Mesenchymal stem cell (in vitro differentiated cells and primary cell): ENCODE results near the gene BOD1.
A peak's percentile ranks its signal among the peaks of the same experiment; 100 is the strongest.

Experiments used
- DNase-seq: peaks from one replicate; pipeline ENCODE4 v3.0.0-alpha.2; 2013
- H2AFZ ChIP-seq: one replicate; pipeline ENCODE4 v1.6.1; 2013; ENCODE audit warnings: low read depth, mild to moderate bottlenecking, control low read depth, inconsistent platforms, low read length, moderate library complexity
- H2AK5ac ChIP-seq: 2 replicates; pipeline ENCODE4 v1.6.1; 2013; ENCODE audit warnings: low read length, moderate library complexity, mild to moderate bottlenecking, inconsistent platforms; ENCODE audit not compliant: severe bottlenecking
- H2BK120ac ChIP-seq: one replicate; pipeline ENCODE4 v1.6.1; 2013; ENCODE audit warnings: low read depth, mild to moderate bottlenecking, inconsistent platforms, low read length, moderate library complexity
- H2BK12ac ChIP-seq, 2 experiments: one replicate each; pipeline ENCODE4 v1.6.1; 2013; ENCODE audit warnings: inconsistent platforms in 2 of 2, low read length in 2 of 2, mild to moderate bottlenecking in 2 of 2, moderate library complexity in 2 of 2, control low read depth in 1 of 2
- H2BK15ac ChIP-seq: one replicate; pipeline ENCODE4 v1.6.1; 2013; ENCODE audit warnings: mild to moderate bottlenecking, low read depth, inconsistent platforms; ENCODE audit not compliant: poor library complexity, severe bottlenecking
- H2BK5ac ChIP-seq: 2 replicates; pipeline ENCODE4 v1.6.1; 2013; ENCODE audit warnings: low read depth, mild to moderate bottlenecking, low read length, control low read depth, inconsistent platforms; ENCODE audit not compliant: poor library complexity, severe bottlenecking
- H3K14ac ChIP-seq, 2 experiments: one replicate each; pipeline ENCODE4 v1.6.1; 2013; ENCODE audit warnings: inconsistent platforms in 2 of 2, low read length in 2 of 2, control low read depth in 1 of 2, mild to moderate bottlenecking in 1 of 2, moderate library complexity in 1 of 2
- H3K18ac ChIP-seq, 2 experiments: one replicate each; pipeline ENCODE4 v1.6.1; 2013; ENCODE audit warnings: inconsistent platforms in 2 of 2, low read length in 2 of 2, control low read depth in 1 of 2, low read depth in 1 of 2, mild to moderate bottlenecking in 1 of 2
- H3K23ac ChIP-seq, 2 experiments: one replicate each; pipeline ENCODE4 v1.6.1; 2013; ENCODE audit warnings: inconsistent platforms in 2 of 2, low read length in 2 of 2, mild to moderate bottlenecking in 2 of 2, moderate library complexity in 2 of 2, control low read depth in 1 of 2
- H3K27ac ChIP-seq: 2 replicates; pipeline ENCODE4 v1.5.1; 2013; ENCODE audit warnings: mild to moderate bottlenecking, moderate library complexity, low read length, control low read depth, inconsistent platforms; ENCODE audit not compliant: poor library complexity, severe bottlenecking
- H3K27me3 ChIP-seq, 2 experiments: 2 replicates each; pipeline versions ENCODE4 v1.6.1 to v1.7.0; 2013; ENCODE audit warnings: low read length in 2 of 2, mild to moderate bottlenecking in 2 of 2, moderate library complexity in 2 of 2, control low read depth in 1 of 2, inconsistent platforms in 1 of 2; ENCODE audit not compliant: control insufficient read depth in 1 of 2, insufficient read depth in 1 of 2
- H3K36me3 ChIP-seq, 2 experiments: 2 replicates each; pipeline versions ENCODE4 v1.6.1 to v1.7.0; 2013; ENCODE audit warnings: low read length in 2 of 2, control low read depth in 1 of 2, inconsistent platforms in 1 of 2, low read depth in 1 of 2, mild to moderate bottlenecking in 1 of 2; ENCODE audit not compliant: insufficient read depth in 2 of 2, control insufficient read depth in 1 of 2
- H3K4ac ChIP-seq, 2 experiments: one replicate each; pipeline ENCODE4 v1.6.1; 2013; ENCODE audit warnings: inconsistent platforms in 2 of 2, low read length in 2 of 2, mild to moderate bottlenecking in 2 of 2, moderate library complexity in 2 of 2, control low read depth in 1 of 2, low read depth in 1 of 2
- H3K4me1 ChIP-seq: 2 replicates; pipeline ENCODE4 v1.6.1; 2013; ENCODE audit warnings: low read depth, low read length, control low read depth; ENCODE audit not compliant: control insufficient read depth, insufficient read depth
- H3K4me2 ChIP-seq: 2 replicates; pipeline ENCODE4 v1.6.1; 2013; ENCODE audit warnings: low read length, mild to moderate bottlenecking, inconsistent platforms; ENCODE audit not compliant: poor library complexity, severe bottlenecking
- H3K4me3 ChIP-seq, 2 experiments: 2 replicates each; pipeline versions ENCODE4 v1.5.1 to v1.7.0; 2013; ENCODE audit warnings: low read length in 2 of 2, mild to moderate bottlenecking in 2 of 2, control low read depth in 1 of 2, low read depth in 1 of 2; ENCODE audit not compliant: insufficient read depth in 1 of 2
- H3K79me1 ChIP-seq: replicated peaks from 2 replicates; pipeline ENCODE4 v1.6.1; 2013; ENCODE audit warnings: mild to moderate bottlenecking, control low read depth, low read length, inconsistent platforms; ENCODE audit not compliant: poor library complexity, severe bottlenecking
- H3K9ac ChIP-seq: 2 replicates; pipeline ENCODE4 v1.7.0; 2013; ENCODE audit warnings: mild to moderate bottlenecking, low read length, moderate library complexity
- H3K9me3 ChIP-seq: 2 replicates; pipeline ENCODE4 v1.7.0; 2013; ENCODE audit warnings: mild to moderate bottlenecking, low read length; ENCODE audit not compliant: control insufficient read depth
- H4K8ac ChIP-seq: one replicate; pipeline ENCODE4 v1.6.1; 2013; ENCODE audit warnings: inconsistent platforms, mild to moderate bottlenecking, low read length, moderate library complexity
- H4K91ac ChIP-seq: one replicate; pipeline ENCODE4 v1.6.1; 2013; ENCODE audit warnings: mild to moderate bottlenecking, low read length, inconsistent platforms
- WGBS: methylation state at CpG from one replicate; pipeline ENCODE4 v1.1.7; 2013; ENCODE audit warnings: mixed read lengths; 5-methylcytosine and 5-hydroxymethylcytosine counted together

Gene BOD1

GRCh38 chr5:173595841-173596240 is 20.6 kb downstream of the BOD1 start:
- Histone ChIP-seq H3K4me2 (no peak overlapping the region), H2BK12ac (no peak overlapping the region), H3K9ac (no peak overlapping the region), H3K79me1 (peaks cover 5% of the 10 kb centered on the region), H4K8ac (no peak overlapping the region), H3K36me3 (peaks cover 6 to 20% of the 10 kb centered on the region in 2 experiments), H3K4me1 (peaks cover 3% of the 10 kb centered on the region), H3K9me3 (peaks cover 20% of the 10 kb centered on the region), H3K18ac (no peak overlapping the region), H3K27ac (no peak overlapping the region), H2AFZ (no peak overlapping the region), H2BK5ac (no peak overlapping the region), H3K4ac (no peak overlapping the region), H4K91ac (no peak overlapping the region), H3K27me3 (no peaks in the 10 kb centered on the region), H2BK15ac (no peak overlapping the region), H2AK5ac (no peak overlapping the region), H3K4me3 (no peak overlapping the region), H3K14ac (no peak overlapping the region), H3K23ac (no peak overlapping the region), H2BK120ac (no peak overlapping the region)
- DNase-seq = no peak
- 93% methylated on average over 3 of the region's 3 CpGs for WGBS

- no peak overlapping the region for H2BK12ac ChIP-seq
- H4K8ac ChIP-seq = no peak overlapping the region
- no peak overlapping the region for H2BK15ac ChIP-seq
- H3K4ac ChIP-seq = no peak overlapping the region
- H2AFZ ChIP-seq = no peak overlapping the region
- H3K79me1 ChIP-seq = peaks cover 2% of the 10 kb centered on the region
- 84% methylated on average over 3 of the region's 3 CpGs for WGBS
- H2BK120ac ChIP-seq = no peak overlapping the region
- H2AK5ac ChIP-seq = no peak overlapping the region
- no peak overlapping the region for H3K18ac ChIP-seq
- H3K36me3 ChIP-seq = peaks cover 4 to 14% of the 10 kb centered on the region in 2 experiments
- H3K9ac ChIP-seq = no peak overlapping the region
- H3K27ac ChIP-seq = no peak overlapping the region
- H3K4me1 ChIP-seq = peaks cover 3% of the 10 kb centered on the region
- H3K4me3 ChIP-seq = no peak overlapping the region
- no peaks in the 10 kb centered on the region for H3K27me3 ChIP-seq
- H3K9me3 ChIP-seq = peaks cover 25% of the 10 kb centered on the region
- H3K23ac ChIP-seq = no peak overlapping the region
- no peak for DNase-seq
- no peak overlapping the region for H3K14ac ChIP-seq
- H2BK5ac ChIP-seq = no peak overlapping the region
- no peak overlapping the region for H4K91ac ChIP-seq
- H3K4me2 ChIP-seq = no peak overlapping the region
These were observed 22.4 kb downstream of the BOD1 start for GRCh38 chr5:173594061-173594460.

- no peak for DNase-seq
- Histone ChIP-seq H2AFZ (no peak overlapping the region), H2BK120ac (no peak overlapping the region), H3K79me1 (peaks cover 1% of the 10 kb centered on the region), H3K36me3 (peaks cover 4 to 7% of the 10 kb centered on the region in 2 experiments), H3K27ac (no peak overlapping the region), H3K4ac (no peak overlapping the region), H4K8ac (no peak overlapping the region), H2BK5ac (no peak overlapping the region), H3K4me2 (no peak overlapping the region), H3K4me1 (peaks cover 3% of the 10 kb centered on the region), H3K23ac (no peak overlapping the region), H2AK5ac (no peak overlapping the region), H2BK12ac (no peak overlapping the region), H3K18ac (no peak overlapping the region), H3K4me3 (peak overlapping the region in 1 of 2 experiments; percentile 28), H3K9me3 (peaks cover 29% of the 10 kb centered on the region), H4K91ac (no peak overlapping the region), H3K9ac (no peak overlapping the region), H2BK15ac (no peak overlapping the region), H3K14ac (no peak overlapping the region), H3K27me3 (no peaks in the 10 kb centered on the region)
- WGBS = 78% methylated on average over 2 of the region's 2 CpGs
These were observed 24.3 kb downstream of the BOD1 start for GRCh38 chr5:173592050-173592669.

GRCh38 chr5:173591056-173591514 is 25.4 kb downstream of the BOD1 start:
- Histone ChIP-seq H3K4me1 (peaks cover 3% of the 10 kb centered on the region), H4K91ac (no peak overlapping the region), H2BK15ac (no peak overlapping the region), H3K4me2 (no peak overlapping the region), H3K4me3 (no peak overlapping the region), H3K9ac (no peak overlapping the region), H3K4ac (no peak overlapping the region), H3K14ac (no peak overlapping the region), H2BK12ac (peak overlapping the region in 1 of 2 experiments; percentile 47), H2AK5ac (no peak overlapping the region), H2BK120ac (no peak overlapping the region), H3K18ac (no peak overlapping the region), H3K23ac (no peak overlapping the region), H3K79me1 (no peaks in the 10 kb centered on the region), H4K8ac (no peak overlapping the region), H2BK5ac (no peak overlapping the region), H2AFZ (no peak overlapping the region), H3K36me3 (peaks cover 0 to 7% of the 10 kb centered on the region in 2 experiments), H3K9me3 (peaks cover 29% of the 10 kb centered on the region), H3K27me3 (no peaks in the 10 kb centered on the region), H3K27ac (no peak overlapping the region)
- 85% methylated on average over 11 of the region's 11 CpGs for WGBS
- DNase-seq = no peak
